ENCODE results near the gene NCF2.
A peak's percentile ranks its signal among the peaks of the same experiment; 100 is the strongest.
"Not testable (repeated sequence)": the region's sequence is repeated elsewhere in the genome, so short reads cannot be mapped to it uniquely, and the experiment has no call there.

Gene NCF2

DNA sequence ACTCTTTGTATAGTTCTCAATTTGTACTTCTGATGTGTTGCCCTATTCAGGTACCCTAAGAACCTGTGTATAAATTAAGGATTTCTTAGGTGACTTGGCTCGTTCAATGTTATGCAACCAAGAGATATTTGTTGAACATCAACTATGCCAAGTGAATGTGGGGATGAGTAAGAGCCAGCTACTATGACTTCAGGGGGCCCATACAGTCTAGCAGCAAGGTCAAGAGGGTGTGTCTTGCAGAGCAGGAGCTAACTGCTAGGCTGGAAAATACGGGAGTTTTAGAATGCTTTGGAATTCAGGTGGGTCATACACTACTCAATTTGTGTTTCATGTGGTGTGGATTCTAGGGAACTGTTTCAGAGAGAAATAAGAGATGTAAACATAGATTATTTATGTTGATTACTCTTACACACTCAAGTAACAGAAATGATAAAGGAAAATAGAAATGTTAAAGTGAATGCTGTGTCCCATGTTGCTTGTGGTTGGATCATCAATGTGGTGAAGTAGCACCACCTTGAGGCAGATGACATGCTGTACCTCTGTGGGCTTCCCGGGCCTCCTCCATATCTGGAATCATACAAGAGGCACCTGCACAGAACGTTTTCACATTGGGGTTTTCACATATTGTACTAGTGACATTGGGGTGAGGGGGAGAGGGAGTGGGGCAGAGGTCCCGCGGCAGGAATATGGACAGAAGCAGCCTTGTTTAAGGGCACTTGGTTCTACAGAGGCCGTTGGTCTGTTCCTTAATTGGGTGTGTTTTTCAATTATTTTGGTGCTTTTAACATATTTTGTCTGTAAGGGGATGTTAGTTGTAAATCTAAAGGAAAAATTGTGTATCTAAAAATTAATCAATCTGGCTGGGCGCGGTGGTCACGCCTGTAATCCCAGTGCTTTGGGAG is 32.9 kb upstream of the NCF2 start:
- no peak for DNase-seq (ENCODE audit: low read depth)
- no peak overlapping the region for H3K4me3 ChIP-seq (ENCODE audit: low read length)
- TF ChIP-seq, protein P1, sequence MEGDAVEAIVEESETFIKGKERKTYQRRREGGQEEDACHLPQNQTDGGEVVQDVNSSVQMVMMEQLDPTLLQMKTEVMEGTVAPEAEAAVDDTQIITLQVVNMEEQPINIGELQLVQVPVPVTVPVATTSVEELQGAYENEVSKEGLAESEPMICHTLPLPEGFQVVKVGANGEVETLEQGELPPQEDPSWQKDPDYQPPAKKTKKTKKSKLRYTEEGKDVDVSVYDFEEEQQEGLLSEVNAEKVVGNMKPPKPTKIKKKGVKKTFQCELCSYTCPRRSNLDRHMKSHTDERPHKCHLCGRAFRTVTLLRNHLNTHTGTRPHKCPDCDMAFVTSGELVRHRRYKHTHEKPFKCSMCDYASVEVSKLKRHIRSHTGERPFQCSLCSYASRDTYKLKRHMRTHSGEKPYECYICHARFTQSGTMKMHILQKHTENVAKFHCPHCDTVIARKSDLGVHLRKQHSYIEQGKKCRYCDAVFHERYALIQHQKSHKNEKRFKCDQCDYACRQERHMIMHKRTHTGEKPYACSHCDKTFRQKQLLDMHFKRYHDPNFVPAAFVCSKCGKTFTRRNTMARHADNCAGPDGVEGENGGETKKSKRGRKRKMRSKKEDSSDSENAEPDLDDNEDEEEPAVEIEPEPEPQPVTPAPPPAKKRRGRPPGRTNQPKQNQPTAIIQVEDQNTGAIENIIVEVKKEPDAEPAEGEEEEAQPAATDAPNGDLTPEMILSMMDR (conservative IDR thresholded peaks at IDR 0.05; ENCODE audit: low read depth, low read length), result peak; percentile 71

DNA sequence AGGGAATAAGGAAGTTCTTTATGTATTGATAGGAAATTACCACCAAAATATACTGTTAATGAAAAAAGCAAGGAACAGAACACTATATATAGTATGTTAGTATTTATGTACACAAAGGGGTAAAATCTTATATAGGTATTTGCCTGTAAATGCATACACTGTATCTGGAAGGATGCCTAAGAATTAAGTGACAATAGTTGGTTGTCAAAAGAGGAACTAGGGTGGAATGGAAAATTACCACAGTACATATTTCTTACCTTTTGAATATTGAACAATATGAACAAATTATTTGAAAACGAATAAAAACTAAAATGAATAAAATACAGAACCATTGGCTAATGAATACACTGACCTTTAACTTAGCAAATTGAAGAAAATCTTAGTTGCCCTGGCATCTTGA is 31.8 kb upstream of the NCF2 start:
- H3K4me3 ChIP-seq (ENCODE audit: low read length), result no peak overlapping the region
- TF ChIP-seq, protein P1 (conservative IDR thresholded peaks at IDR 0.05; ENCODE audit: low read depth, low read length), result no peak
- no peak for DNase-seq (ENCODE audit: low read depth)

DNA sequence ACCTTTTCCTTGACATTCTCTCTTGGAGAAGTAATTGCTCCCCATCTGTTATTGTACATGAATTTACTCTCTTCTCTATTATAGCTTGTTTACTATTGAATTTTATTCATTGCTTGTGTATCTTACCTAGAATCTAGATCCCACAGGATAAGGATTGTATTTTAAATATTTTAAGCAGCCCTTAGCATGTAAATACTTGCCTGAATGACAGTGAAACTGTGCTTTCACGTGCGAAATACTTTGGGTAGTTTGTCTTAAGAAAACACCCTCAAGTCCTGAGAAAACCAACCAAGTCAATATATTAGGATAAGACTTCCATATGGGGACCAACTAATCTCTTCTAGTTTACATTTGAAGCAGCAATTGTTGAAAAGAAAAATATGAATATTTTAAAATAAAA is 30.1 kb upstream of the NCF2 start:
- no peak for DNase-seq (ENCODE audit: low read depth)
- no peak overlapping the region for H3K4me3 ChIP-seq (ENCODE audit: low read length)
- TF ChIP-seq, protein P1 (conservative IDR thresholded peaks at IDR 0.05; ENCODE audit: low read depth, low read length), result no peak

DNA sequence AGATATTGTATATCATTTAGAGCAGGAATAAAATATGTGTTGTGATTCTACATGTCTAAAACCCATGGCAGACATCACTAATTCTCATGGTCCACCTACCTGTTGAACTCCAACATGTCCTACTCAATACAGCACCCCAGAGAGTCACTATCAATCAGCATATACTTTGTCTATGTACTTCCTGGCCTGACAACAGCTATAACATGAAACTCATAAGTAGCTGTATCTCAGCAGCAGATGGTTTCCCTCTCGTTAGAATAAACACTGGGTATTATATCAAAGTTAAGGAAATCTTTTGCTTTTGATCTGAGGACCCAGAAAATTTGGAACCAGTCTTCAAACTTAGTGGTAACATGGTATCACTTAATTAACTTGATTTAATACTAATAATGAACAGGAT is 29.5 kb upstream of the NCF2 start:
- H3K4me3 ChIP-seq (ENCODE audit: low read length), result no peak overlapping the region
- TF ChIP-seq, protein P1 (conservative IDR thresholded peaks at IDR 0.05; ENCODE audit: low read depth, low read length), result no peak
- DNase-seq (ENCODE audit: low read depth), result no peak

DNA sequence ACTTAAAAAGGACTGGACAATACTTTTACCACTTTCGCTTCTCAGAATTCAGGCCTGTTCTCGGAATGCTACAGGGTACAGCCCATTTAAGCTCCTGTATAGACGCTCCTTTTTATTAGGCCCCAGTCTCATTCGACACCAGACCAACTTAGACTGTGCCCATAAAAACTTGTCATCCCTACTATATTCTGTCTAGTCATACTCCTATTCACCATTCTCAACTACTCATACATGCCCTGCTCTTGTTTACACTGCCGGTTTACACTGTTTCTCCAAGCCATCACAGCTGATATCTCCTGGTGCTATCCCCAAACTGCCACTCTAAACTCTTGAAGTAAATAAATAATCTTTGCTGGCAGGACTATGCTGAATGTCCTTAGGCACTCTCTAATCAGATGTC is 27.9 kb upstream of the NCF2 start:
- not testable (repeated sequence) for H3K4me3 ChIP-seq (ENCODE audit: low read length); DNase-seq (ENCODE audit: low read depth)

DNA sequence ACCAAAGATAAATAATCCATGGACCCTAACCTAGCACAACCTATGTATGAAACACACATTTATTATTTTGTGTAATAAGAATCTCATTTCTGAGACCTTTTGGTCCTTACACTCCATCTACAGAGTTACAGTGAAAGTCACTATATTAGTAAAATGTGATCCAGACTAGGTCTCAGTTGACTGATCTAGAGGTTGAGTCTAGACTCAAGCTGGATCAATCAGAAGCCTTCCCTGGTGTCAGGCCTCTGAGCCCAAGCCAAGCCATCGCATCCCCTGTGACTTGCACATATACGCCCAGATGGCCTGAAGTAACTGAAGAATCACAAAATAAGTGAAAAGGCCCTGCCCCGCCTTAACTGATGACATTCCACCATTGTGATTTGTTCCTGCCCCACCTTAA is 22.7 kb upstream of the NCF2 start:
- not testable (repeated sequence) for H3K4me3 ChIP-seq (ENCODE audit: low read length); DNase-seq (ENCODE audit: low read depth)

DNA sequence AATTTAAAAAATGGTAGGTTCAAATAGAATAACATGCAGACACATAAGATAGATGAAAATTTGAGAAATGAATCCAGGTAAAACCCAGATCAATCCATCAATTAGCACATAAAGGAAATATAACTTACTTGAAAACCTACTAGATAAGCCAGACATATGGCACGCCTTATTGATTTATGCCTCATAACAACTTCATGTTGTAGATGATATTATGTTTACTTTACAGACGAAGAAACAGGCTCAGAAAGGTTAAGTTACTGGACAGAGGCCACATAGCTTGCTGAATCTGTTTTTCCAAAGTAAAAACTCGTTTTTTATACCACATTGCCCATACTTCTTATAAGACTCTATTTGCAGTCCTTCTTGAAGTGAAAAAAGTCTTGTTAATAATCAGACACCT is 22.1 kb upstream of the NCF2 start:
- no peak overlapping the region for H3K4me3 ChIP-seq (ENCODE audit: low read length)
- DNase-seq (ENCODE audit: low read depth), result no peak
- TF ChIP-seq, protein P1 (conservative IDR thresholded peaks at IDR 0.05; ENCODE audit: low read depth, low read length), result no peak

DNA sequence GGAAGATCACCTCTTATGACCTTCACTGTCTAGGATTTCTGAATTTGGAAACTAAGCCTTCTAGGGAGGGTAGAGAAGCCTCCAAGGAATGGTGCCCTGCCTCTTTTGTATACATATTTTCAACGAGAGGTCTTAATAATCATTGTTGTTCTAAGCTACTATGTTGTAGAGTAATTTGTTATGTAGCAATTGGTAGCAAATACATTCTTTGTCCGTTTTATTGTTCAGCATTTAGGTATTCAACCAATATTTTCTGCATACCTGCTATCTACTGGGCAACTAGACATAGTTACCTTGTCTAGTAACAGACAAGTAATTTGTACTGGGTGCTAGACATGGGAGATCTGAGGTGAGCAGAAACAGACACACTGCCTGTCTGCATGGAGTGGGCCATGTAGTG is 20.8 kb upstream of the NCF2 start:
- TF ChIP-seq, protein P1 (conservative IDR thresholded peaks at IDR 0.05; ENCODE audit: low read depth, low read length), result no peak
- no peak for DNase-seq (ENCODE audit: low read depth)
- H3K4me3 ChIP-seq (ENCODE audit: low read length), result no peak overlapping the region

Data from retinal pigment epithelial cell (primary cell).